NOMO-1 (cell line): ENCODE data around the gene ATP2B3.

Experiments used
- DNase-seq, 2 experiments: peaks; one replicate each; lab custom pipeline; 2025; ENCODE audit not compliant: unreplicated experiment in 2 of 2; lab: John Stamatoyannopoulos, UW

ATP2B3 gene

DNA sequence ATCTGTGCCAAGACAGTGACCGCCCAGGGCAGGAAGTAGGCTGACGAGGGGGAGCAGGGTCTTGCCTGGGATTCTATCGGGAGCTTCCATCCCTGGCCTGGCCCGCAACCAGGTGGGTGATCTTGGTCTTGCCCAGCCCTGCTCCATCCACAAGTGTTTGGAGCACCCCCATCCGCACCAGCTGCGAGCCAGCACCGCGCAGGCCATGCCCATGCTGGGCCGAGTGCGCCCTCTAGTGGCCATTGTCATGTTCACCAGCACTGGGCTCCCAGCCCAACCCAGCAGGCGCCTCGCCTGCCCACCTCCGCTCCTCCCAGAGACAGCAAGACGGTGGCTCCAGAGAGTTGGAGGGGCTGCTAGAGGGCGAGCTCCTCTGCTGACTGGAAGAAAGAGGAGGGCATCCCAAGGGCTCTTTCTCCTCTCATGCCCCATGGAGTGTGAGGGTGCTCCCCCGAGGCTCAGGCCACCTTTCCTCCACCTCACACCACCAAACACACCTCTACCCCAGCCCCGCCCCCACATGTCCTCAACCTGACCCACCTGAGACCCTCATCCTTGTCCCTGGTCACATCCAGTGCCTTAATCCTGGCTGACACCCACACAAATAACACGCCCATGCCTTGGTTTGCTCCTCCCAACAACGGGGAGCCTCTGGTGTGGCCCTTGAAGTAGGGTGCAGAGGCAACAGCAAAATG is 9.8 kb upstream of the ATP2B3 start:
- peak; percentile 29 to 66 for DNase-seq

DNA sequence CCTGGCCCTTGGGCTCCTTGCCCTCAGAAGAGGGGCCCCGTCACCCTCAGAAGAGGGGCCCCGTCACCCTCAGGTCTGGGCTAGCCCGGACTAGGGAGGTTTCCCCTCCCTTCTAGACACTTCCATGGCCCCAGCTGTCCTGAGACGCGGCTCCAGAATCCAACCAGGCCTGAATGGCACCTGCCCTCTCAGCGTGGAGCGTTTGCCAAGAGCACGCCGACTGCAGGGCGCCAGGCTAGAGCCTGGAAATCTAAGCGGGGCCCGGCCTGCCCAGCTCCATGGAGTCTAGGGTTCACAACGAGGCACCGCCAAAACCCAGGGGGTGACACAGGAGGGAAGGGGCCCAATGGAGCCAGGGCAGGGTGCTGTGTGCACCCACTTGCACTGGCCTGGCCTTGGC is 7.8 kb upstream of the ATP2B3 start:
- no peak for DNase-seq

DNA sequence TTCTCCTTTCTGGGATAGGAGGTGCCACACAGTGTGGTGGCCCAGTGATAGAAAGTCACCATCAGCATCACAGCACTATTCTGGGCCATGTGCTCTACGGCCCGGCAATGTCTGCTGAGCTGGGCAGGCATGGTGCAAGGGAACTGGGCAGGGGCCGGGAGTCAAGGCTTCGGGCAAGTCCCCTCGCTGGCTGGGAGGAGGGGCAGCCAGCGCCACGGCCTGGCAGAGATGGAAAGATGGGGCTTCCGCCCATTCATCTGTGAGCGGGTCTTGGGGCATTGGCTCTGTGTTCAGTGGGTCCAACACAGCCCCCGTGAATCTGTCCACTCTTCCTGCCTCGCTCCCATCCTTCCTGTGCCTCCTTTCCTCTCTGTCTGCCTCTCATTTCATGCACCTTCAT is 7.1 kb upstream of the ATP2B3 start:
- DNase-seq, result no peak

DNA sequence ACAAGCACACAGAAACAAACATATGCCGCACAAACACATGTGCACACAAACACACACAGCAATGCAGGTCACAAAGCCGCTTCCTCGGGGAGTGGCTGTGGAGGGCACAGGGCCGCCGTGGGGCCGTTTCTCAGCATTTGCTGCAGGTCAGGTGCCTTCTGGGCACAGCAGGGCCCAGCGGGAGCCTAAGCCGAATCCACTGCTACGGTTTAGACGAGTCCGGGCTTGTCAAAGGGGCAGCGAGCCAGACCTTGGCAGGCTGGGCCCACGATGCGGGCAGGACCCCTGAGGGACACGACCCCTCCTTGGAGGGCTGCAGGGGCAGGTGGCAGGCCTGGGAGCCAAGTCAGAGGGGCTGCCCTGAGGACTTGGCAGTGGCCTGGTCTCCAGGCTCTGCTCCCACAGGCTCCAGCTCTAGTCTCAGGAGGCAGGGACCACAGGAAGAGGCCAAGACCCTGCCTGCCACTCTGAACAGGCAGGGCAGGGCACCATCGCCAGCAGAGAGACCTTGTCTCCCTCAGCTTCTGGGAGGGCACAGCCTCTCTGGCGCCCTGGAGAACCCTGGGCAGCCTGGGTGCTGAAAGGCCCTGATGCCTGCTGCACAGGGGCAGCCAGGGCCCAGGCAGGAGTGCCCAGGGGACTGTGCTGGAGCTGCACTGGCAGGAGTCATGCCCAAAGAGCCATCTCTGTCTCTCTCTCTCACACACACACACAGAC is 5.5 kb upstream of the ATP2B3 start:
- DNase-seq, result no peak

DNA sequence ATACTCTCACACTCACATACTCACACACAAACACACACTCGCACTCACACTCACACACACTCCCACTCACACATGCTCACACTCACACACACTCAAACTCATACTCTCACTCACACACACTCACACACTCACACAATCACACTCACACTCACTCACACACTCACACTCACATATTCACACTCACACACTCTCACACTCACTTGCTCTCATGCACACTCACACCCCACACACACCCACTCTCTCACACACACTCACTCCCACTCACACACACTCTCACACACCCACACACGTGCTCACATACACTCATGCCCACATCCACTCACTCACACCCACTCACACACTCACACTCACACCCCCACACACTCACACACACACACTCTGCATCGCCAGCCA is 4.9 kb upstream of the ATP2B3 start:
- no peak for DNase-seq

DNA sequence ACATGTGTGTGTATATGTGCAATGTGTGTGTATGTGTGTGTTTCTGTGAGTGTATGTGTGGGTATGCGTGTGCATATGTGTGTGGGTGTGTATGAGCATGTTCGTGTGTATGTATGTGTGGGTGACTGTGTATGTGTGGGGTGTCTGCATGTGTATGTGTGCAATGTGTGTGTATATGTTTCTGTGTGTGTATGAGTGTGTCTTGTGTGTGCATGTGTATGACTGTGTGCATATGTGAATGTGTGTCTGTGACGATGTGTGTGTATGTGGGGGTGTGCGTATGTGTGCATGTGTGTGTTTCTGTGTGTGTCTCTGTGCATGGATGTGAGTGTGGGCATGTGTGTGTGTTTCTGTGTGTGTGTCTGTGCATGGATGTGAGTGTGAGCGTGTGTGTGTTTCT is 4.2 kb upstream of the ATP2B3 start:
- DNase-seq, result no peak

DNA sequence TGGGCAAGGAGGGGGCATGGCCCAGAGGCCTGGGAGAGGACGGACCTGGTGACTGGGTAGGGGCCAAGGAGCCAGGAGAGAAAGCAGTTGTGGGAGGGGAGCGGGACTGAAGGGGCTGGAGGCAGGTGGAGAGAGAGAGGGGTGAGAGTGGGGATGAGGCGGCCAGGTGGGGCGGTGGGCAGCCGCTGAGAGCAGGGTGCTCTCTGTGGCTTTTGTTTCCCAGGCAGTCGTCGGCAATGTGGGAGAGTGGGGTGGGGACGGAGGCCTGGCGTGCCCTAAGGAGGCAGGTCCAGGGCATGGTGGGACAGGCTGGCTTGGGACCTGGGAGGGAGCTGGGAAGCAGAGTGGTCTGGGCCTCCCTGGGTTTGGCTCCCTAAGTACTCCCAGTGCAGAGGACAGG is 3.2 kb upstream of the ATP2B3 start:
- no peak for DNase-seq

DNA sequence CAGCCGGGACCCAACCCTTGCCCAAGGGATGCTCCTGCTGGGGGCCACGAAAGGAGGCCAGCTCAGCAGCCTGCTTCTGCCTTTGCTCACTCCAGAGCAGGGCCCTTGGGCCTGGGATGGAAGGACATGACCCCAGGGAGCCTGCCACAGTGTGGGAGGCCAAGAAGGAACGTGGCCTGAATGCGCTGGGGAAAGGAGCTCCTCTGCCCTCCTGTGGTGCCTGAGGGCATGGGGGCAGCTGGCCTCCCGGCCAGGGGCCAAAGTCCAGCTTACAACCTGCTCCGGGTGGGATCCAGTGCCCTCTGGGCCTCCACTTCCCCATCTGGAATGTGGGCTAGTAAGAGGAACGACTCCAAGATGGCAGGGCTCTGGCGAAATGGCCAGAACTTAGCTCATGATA is 2.0 kb upstream of the ATP2B3 start:
- no peak for DNase-seq

DNA sequence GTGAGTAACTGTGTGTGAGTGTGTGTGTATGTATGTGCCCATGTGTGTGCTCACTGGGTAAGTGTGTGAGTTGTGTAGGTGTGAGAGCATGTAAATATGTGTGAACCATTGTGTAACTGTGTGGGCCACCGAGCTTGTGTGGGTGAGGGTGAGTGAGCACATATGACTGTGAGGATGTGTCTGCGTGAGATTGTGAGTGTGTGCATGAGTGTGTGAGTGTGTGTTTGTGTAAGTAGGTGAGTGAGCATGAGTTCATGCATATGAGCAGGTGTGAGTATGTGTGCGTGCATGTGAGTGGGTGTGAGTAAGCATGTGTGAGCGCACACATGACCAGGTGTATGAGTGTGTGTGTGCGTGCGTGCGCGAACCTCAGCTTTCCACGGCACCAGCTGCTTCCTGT is 1.4 kb upstream of the ATP2B3 start:
- DNase-seq, result no peak

DNA sequence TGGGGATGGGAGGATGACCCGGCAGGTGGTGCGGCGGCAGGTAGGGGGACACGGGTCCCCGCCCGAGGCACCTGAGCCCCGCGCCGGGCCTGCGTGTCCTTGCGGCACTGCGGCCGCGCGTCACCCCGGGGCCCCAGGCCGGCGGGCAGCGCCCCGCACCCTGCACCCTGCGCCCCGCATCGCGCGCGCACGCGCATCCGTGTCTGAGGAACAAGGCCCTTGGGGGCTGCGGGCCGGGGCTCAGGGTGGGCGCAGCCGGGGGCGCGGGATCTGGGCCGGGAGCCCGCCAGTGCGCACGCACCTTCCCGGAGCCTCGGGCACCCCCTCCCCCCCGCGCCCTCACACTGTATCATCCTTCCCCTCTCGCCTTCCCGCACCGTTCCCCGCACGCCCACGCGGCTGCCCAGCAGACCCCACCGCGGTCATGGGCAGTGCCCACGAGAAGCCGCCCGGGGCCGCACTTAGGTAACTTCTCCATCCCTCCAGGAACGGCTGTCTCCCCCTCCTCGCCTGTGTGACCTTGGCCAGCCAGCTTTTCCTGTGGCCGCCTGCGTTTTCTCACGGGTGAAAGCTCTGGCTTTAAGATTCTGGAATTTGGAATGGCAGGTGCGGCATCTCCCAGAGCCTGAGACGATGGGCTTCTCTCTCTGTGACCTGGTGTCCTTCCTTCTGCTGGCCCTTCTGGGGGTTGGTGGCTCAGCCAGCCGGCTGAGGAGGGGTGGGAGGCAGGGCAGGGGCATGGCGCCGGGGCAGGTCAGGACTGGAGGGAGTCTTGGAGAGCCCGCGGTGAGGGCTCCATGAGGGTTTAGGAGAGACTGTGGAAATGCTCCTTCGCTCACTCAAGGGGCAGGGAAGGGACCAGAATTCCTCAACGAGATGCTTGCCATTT is 748 bp downstream of the ATP2B3 start:
- DNase-seq, result no peak

DNA sequence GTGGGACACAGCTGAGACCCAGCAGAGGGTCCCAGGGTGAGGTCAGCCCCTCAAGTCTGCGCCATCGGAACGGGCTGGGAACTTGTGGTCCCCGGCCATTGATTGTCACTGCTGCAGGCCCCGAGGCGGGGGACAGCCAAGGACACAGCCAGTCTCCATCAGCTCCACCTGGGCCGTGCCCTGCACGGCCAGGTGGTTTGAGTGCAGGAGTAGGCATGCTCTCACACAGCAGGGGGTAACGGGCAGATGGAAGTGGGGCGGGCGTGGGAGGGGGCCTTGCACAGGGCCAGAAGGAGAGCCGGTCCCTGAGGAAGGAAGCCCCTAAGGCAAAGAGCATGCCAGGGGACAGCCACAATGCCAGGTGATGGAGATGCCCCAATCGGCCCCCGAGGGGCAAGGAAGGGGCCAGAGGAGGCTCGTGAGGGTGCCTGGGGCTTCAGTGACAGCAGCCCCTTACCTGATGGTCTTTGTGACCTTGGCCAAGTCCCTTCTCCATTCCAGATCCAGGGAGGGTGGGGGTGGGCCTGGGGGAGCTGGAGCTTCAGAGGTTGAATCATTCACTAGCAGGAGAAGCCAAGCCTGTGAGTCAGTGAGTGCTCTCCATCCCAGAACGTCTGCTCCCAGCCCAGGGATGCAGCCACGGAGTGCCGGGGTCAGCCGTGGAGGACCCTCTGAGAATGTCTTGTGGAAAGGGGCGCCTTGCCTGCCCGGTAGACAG is 2.3 kb downstream of the ATP2B3 start:
- DNase-seq, result no peak

DNA sequence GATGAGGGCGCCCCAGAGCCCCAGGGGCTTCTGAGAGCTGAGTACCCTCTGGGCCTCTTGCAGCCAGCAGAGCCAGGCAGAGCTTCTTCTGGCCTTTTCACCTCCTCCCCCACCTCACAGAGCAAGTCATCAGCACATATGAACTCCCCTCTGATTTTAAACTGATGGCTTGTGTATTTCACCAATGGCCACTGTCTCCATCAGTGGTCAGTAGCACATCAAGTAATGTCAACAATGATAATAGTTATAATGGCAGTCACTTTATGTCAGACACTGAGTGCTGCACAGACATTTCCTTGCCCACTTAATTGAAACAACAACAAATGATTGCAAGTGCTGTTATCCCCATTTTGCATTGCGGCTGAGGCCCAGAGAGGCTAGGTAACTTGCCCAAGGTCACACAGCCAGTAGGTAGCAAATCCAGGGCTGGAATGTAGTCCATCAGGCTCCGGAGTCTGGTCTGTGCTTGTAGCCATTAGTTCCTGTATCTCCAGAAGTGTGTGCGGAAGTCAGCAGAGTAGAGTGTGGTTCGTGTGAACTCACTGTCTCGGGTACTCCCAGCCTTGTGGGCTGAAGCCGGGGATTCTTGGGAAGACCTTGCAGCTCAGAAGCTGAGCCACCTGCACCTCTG is 3.0 kb downstream of the ATP2B3 start:
- no peak for DNase-seq

DNA sequence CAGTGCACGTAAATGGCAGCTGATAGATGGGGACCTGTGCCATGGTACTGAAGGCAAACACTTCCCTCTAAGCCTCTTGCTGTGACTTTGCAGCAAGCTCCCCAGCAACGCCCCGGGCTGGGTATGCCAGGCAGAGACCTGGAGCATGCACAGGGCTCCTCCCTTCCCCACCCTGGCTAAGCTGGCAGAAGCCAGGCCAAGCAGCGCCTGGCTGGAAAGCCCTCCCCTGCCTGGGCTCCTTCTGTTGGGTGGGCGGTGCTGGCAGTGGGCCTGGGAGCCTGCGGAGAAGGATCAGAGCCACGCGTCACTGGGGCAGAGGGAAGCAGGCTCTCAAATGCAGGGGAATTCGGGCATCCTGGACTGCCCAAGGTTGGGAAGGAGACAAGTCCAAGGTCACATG is 3.6 kb downstream of the ATP2B3 start:
- no peak for DNase-seq

DNA sequence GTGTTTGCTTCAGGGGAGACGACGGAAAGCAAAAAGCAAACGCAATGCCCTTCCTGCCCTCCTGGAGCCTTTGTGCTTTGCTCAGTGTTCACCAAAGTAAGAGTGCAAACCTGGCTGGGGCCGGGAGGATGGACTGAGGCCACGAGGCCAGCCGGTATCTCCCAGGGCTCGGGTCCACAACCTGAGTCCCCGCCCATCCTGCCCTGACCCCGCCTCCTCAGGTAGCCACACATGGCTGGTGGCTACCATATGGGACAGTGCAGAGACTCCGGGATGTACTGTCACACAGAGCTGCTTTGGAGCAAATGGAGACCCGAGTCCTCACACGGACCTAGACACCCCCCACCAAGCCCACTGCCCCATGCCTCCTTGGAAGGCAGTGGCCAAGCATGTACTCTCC is 4.8 kb downstream of the ATP2B3 start:
- no peak for DNase-seq

DNA sequence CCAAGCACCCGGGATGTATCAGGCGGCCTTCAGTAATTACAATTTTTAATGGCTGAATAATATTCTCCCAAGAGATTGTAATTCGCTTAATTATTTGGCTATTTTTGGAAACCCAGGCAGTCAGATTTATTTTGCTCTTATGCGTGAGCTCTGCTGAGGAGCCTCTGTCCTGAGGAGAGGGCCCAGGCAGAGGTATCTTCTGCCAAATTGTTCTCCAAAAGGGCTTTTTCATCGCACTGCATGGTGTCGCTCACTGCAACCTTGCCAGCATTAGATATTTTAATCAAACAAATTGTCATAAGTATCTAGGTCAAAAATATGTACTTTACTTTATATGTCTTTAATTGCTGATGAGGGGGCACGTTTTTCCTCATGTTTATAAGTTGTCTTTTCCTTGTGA is 5.8 kb downstream of the ATP2B3 start:
- DNase-seq, result no peak

DNA sequence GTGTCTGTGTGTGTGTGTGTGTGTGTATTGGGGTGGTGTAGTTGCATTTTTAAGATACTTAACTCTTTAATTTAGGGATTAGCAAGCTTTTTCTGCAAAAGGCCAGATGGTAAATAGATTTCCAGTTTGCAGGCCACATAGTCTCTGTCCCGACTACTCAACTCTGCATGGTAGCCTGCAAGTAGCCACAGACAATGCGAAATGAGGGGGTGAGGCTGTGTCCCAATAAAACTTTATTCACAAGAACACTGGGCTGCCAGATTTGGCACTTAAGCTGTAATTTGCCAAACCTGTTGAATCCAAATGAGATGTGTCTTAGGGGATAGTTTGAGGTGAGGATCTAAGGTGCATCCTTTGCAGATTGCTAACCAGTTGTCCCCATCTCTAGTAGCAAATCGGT is 6.8 kb downstream of the ATP2B3 start:
- DNase-seq, result no peak

DNA sequence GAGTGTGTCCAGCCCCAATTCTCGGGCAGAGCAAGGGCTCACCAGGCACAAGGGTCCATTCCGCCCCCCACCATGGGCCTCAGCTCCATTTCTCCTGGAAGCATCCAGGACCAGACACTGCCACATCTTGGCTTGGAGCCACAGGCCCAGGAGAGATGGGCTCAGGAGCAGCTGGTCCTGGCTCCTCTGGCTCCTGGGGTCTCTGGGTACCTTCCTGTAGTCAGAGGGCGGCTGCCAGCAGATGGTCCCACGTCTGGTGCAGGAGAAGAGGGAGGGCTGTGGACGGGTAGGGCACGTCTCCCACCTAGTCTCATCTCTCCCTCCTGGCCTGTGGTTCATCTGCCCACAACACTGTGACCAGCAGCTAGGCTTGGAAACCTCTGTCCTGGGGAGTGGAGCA is 8.0 kb downstream of the ATP2B3 start:
- no peak for DNase-seq

DNA sequence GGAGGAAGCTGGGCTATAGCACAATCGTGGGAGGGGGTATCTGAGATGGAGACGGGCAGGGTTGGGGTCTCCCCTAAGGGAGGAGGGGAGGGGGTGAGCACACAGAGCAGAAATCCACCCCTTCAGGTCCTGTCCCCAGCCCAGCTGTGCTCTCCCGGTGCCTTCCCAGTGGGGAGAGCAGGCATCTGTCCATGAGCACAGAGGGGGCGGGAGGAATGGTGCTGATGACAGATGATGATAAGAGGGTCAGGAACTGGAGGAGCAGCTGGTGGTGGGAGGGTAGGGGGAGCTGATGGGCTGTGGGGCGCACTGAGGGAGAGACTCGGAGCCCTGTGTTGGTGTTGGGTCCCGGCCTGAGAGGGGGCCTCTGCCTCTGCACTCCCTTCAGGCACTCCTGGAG is 8.6 kb downstream of the ATP2B3 start:
- no peak for DNase-seq

DNA sequence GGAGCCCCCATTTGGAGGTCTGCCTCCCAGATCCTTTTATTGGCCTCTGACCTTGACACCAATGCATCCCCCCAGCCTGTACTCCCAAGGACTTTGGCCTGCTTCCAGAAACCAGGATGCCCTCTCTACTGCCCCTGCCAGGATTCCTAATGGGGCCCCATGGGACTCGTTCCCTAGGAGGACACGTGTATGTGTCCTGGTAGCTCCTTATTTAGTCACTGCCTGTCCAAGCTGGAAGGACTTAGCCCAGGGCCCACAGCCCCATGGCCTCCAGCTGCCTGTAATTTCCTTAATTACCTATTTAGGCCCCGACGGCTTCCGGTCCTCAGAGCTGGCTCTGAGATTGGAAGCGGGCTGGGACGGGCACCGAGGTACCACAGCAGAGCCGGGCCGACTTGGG is 9.4 kb downstream of the ATP2B3 start:
- DNase-seq, result no peak

DNA sequence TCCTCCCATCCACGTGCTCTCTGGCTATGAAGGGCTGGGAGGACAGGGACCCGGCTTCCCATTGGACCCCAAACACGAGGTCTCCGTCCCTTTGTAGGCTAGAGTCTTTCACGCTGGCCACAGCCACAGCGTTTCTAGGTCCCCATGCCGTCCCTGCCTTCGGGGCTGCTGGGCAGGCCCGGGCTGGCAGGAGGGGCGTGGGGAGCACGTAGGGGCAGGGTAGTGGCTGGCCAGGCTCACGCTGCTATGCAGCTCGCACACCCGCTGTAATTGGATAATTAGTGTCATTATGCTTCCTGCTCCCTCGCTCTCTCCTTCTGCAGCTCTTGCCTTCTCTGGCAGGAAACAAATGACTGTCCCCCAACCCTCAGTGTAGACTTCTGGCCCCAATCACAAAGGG is 9.8 kb downstream of the ATP2B3 start:
- DNase-seq, result no peak
